HG02884 (cell line): Measurements from ENCODE around the gene DBN1.
"Not testable (repeated sequence)": the region's sequence is repeated elsewhere in the genome, so short reads cannot be mapped to it uniquely, and the experiment has no call there.

Experiments
- ATAC-seq: cut with Tn5 transposase; IDR thresholded peaks from one replicate; pipeline ENCODE4 v1.9.1; 2021; ENCODE audit warnings: mild to moderate bottlenecking, moderate library complexity; ENCODE audit not compliant: unreplicated experiment

DBN1 gene

GRCh38 chr5:177431317-177432142, 41.9 kb downstream of the DBN1 start:
- peak; percentile 43 for ATAC-seq

- ATAC-seq: no peak
These were observed 42.5 kb downstream of the DBN1 start for GRCh38 chr5:177430972-177431316.

- no peak for ATAC-seq
These were observed 43.1 kb downstream of the DBN1 start for GRCh38 chr5:177430140-177430951.

- no peak for ATAC-seq
These were observed 44.0 kb downstream of the DBN1 start for GRCh38 chr5:177429248-177430040.

GRCh38 chr5:177428574-177429217, 44.7 kb downstream of the DBN1 start:
- no peak for ATAC-seq

- ATAC-seq: no peak
These were observed 45.4 kb downstream of the DBN1 start for GRCh38 chr5:177427919-177428573.

- ATAC-seq: no peak
These were observed 46.1 kb downstream of the DBN1 start for GRCh38 chr5:177427211-177427822.

- peak; percentile 7 for ATAC-seq
These were observed 46.7 kb downstream of the DBN1 start, which contains the start of gene GRK6 for GRCh38 chr5:177426566-177427210. Gene GRK6, plus strand, starts transcription at chr5:177426676. Its CDS starts 170 bp downstream, at chr5:177426846.

- peak; percentile 74 for ATAC-seq
These were observed 47.5 kb downstream of the DBN1 start for GRCh38 chr5:177425801-177426565.

- ATAC-seq: no peak
These were observed 48.1 kb downstream of the DBN1 start for GRCh38 chr5:177425196-177425800.

- ATAC-seq: no peak
These were observed 49.8 kb downstream of the DBN1 start for GRCh38 chr5:177423671-177424070.

GRCh38 chr5:177421062-177421798, 52.2 kb downstream of the DBN1 start:
- no peak for ATAC-seq

- not testable (repeated sequence) for ATAC-seq
These were observed 53.0 kb downstream of the DBN1 start for GRCh38 chr5:177420472-177420871.

GRCh38 chr5:177419046-177419445, 54.4 kb downstream of the DBN1 start:
- no peak for ATAC-seq

- not testable (repeated sequence) for ATAC-seq
These were observed 56.4 kb downstream of the DBN1 start for GRCh38 chr5:177417081-177417480.

GRCh38 chr5:177414481-177414880, 59.0 kb downstream of the DBN1 start:
- ATAC-seq: no peak

GRCh38 chr5:177412603-177413233, 60.7 kb downstream of the DBN1 start:
- ATAC-seq: peak; percentile 54
